ENCODE measurements around the gene TRERF1. TPM values are rescaled to one million over a fixed set of nuclear protein-coding genes. Genes with fewer than 3 reads are reported as not detected.

Gene TRERF1
- total RNA-seq, 4 donors from 2014 or later = 2.5 to 8.0 (median 3.4) TPM

DNA sequence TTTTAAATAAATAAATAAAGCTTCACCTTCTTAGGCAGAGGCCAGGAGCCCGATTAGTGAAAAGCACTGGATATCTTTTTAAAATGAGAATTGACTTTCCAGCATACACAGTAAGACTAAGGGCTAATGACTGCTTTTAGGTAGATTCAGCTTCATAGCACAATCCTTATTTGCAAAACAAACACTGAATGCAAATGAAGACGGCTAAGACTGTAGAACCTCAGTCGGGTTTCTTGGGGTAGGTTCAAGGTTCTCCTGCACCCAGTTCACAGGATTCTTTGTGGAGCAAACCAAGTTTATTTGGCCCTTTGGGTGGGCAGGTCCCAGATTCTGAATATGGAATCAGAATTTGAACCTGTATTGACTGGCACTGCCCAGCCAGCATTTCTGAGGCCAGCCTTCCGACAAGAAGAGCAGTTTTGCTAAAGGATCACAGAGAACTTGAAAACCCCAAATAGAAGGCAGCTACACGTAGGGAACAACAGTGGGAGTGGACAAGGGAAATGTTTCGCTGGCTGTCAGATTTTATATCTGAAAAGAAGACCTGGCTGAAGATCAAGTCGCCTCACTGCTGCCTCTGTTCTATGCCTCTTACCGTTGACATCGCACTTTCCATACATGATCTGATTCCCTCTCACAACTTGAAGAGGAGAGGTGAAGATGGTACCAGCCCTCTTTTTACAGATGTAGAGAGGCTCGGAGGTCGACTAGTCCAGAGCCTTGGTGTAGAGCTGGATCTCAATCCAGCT, 8.2 kb downstream of the TRERF1 start:
- 58 to 76% methylated on average over 9 to 11 of the region's 11 CpGs for WGBS, 2 donors (ENCODE audit: low coverage in 1 of 2)
- in situ Hi-C loops (cut with MboI; ENCODE audit: low pct_ligation_motif_present in 1 of 4, low pct_unique_long_range_greater_than_20kb in 1 of 4, low sequenced_read_pairs in 3 of 4) = no loop called here
- Histone ChIP-seq H3K36me3 (no peaks in the 10 kb centered on the region), H3K4me1 (peaks cover 17 to 53% (median 27%) of the 10 kb centered on the region in 4 donors), H3K4me3 (no peak overlapping the region), H3K9me3 (no peaks in the 10 kb centered on the region), H3K27ac (peak overlapping the region; percentile 71 to 80 (median 78)), H3K27me3 (no peaks in the 10 kb centered on the region)
- intact Hi-C loops (cut with DNase I; ENCODE audit: low total_unique reads) = no loop called here
- no peak for DNase-seq
- TF ChIP-seq POLR2AphosphoS5 (IDR thresholded peaks at IDR 0.05) (no peak), EP300 (IDR thresholded peaks at IDR 0.05; ENCODE audit: low read depth) (no peak), POLR2A (IDR thresholded peaks at IDR 0.05) (no peak)
- TF ChIP-seq, protein P1, sequence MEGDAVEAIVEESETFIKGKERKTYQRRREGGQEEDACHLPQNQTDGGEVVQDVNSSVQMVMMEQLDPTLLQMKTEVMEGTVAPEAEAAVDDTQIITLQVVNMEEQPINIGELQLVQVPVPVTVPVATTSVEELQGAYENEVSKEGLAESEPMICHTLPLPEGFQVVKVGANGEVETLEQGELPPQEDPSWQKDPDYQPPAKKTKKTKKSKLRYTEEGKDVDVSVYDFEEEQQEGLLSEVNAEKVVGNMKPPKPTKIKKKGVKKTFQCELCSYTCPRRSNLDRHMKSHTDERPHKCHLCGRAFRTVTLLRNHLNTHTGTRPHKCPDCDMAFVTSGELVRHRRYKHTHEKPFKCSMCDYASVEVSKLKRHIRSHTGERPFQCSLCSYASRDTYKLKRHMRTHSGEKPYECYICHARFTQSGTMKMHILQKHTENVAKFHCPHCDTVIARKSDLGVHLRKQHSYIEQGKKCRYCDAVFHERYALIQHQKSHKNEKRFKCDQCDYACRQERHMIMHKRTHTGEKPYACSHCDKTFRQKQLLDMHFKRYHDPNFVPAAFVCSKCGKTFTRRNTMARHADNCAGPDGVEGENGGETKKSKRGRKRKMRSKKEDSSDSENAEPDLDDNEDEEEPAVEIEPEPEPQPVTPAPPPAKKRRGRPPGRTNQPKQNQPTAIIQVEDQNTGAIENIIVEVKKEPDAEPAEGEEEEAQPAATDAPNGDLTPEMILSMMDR (IDR thresholded peaks at IDR 0.05) = no peak

DNA sequence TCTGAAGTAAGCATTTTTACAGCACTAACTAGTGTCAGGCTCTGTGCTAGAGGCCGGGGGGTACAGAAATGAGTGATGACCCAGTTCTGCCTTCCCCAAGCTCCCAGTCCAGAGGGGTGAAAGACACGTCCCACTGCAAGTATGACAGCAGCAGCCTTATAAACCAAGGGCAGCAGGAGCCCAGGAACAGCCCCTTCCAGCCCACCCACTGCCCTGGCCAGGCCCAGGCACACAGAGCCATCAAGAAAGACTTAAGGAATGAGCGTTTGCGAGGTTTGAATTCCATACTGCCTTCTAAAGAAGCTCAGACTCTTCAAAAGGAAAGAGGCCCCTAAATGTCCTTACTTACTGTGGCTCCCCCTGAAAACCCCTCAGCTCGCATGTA, 10.0 kb downstream of the TRERF1 start:
- TF ChIP-seq EP300 (IDR thresholded peaks at IDR 0.05; ENCODE audit: low read depth) = no peak
- H3K9me3 ChIP-seq = no peaks in the 10 kb centered on the region
- no peaks in the 10 kb centered on the region for H3K36me3 ChIP-seq
- intact Hi-C loops (cut with DNase I; ENCODE audit: low total_unique reads) = no loop called here
- in situ Hi-C loops (cut with MboI; ENCODE audit: low pct_ligation_motif_present in 1 of 4, low pct_unique_long_range_greater_than_20kb in 1 of 4, low sequenced_read_pairs in 3 of 4) = no loop called here
- peaks cover 17 to 47% (median 27%) of the 10 kb centered on the region in 4 donors for H3K4me1 ChIP-seq
- H3K27ac ChIP-seq = peak overlapping the region; percentile 71 to 80 (median 78)
- 73 to 80% methylated on average over 2 to 5 of the region's 5 CpGs for WGBS, 2 donors (ENCODE audit: low coverage in 1 of 2)
- H3K27me3 ChIP-seq = no peaks in the 10 kb centered on the region
- DNase-seq = no peak
- no peak overlapping the region for H3K4me3 ChIP-seq

DNA sequence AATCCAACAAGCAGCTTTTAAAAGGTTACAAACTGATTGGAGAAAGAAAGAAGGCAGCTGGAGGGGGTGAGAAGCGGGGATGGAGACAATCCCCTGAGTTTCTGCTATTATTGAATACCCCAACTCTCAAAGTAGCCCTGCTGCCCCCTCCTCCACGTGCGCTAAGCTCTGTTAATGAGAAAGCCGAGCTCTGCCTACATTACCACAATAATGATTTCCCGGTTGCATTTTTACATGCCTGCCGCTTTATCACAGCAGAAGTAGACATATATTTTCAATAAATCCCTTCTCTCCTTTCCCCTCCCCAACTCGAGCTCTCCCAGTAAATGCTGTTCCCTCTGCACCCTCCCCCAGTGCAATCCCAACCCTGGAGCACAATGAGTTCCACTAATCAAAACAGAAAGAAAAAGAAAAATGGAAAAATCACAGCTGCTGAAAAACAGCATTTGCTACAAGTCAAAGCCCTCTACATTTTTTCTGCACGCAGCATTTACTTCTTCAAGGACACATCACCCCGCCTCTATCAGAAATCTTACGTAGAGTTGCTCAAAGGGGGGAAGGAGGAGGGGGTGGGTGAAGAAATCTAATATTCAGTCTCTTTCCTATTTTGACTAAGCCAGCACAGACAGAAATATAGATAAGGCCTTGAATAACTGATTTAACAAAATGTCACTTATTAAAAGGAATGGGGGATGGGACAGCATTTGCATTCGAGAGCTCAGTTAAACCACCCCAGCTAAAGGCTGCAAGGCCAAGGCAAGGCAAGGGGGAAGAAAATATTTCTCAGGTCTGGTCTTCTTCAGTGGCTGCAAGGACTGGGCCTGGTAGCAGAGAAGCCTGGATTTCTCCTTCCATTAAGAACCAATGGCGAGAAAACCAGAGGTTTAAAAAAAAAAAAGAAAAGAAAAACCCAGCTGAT, 10.7 kb downstream of the TRERF1 start:
- intact Hi-C loops (cut with DNase I; ENCODE audit: low total_unique reads) (no loop called here), in situ Hi-C loops (cut with MboI; ENCODE audit: low pct_ligation_motif_present in 1 of 4, low pct_unique_long_range_greater_than_20kb in 1 of 4, low sequenced_read_pairs in 3 of 4) (no loop called here)
- Histone ChIP-seq H3K36me3 (no peaks in the 10 kb centered on the region), H3K4me1 (peaks cover 17 to 47% (median 27%) of the 10 kb centered on the region in 4 donors), H3K27me3 (no peaks in the 10 kb centered on the region), H3K27ac (peak overlapping the region; percentile 71 to 80 (median 78)), H3K9me3 (no peaks in the 10 kb centered on the region), H3K4me3 (peak overlapping the region in 1 of 4 donors; percentile 20)
- peak in 1 of 3 donors; percentile 8 for TF ChIP-seq POLR2AphosphoS5 (IDR thresholded peaks at IDR 0.05)
- TF ChIP-seq EP300 (IDR thresholded peaks at IDR 0.05; ENCODE audit: low read depth) = no peak
- WGBS, 2 donors (ENCODE audit: low coverage in 1 of 2) = 62 to 68% methylated on average over 8 to 12 of the region's 12 CpGs
- DNase-seq = no peak

DNA sequence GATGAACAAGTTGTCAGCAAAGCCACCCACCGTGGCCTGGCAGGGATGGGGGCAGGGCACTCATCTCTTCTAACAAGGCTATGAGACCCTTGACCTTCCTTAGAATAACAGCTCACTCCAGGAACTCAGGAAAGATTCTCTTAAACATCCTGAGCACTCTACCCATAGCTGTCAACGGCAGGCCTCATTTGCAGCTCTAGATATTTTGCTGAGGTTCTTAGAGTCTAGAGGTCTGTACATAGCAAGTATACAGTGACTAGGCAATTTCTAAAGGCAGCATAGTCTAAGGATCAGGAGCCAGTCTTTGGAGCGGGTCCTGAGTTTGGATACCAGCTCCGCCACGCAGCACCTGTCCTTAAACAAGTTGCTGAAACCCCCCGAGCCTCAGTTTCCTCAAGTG, 11.7 kb downstream of the TRERF1 start:
- TF ChIP-seq, protein P1 (IDR thresholded peaks at IDR 0.05) = no peak
- TF ChIP-seq EP300 (IDR thresholded peaks at IDR 0.05; ENCODE audit: low read depth) (no peak), POLR2A (IDR thresholded peaks at IDR 0.05) (no peak), POLR2AphosphoS5 (IDR thresholded peaks at IDR 0.05) (no peak)
- H3K9me3 ChIP-seq = no peaks in the 10 kb centered on the region
- H3K27me3 ChIP-seq = no peaks in the 10 kb centered on the region
- no peak for DNase-seq
- no peaks in the 10 kb centered on the region for H3K36me3 ChIP-seq
- intact Hi-C loops (cut with DNase I; ENCODE audit: low total_unique reads) = no loop called here
- H3K4me3 ChIP-seq = no peak overlapping the region
- WGBS, 2 donors (ENCODE audit: low coverage in 1 of 2) = 76% methylated on average over 6 of the region's 6 CpGs; no CpG with 5 or more reads in 1 of the 2 donors
- in situ Hi-C loops (cut with MboI; ENCODE audit: low pct_ligation_motif_present in 1 of 4, low pct_unique_long_range_greater_than_20kb in 1 of 4, low sequenced_read_pairs in 3 of 4) = no loop called here
- peak overlapping the region; percentile 71 to 80 (median 78) for H3K27ac ChIP-seq
- peaks cover 17 to 47% (median 27%) of the 10 kb centered on the region in 4 donors for H3K4me1 ChIP-seq

DNA sequence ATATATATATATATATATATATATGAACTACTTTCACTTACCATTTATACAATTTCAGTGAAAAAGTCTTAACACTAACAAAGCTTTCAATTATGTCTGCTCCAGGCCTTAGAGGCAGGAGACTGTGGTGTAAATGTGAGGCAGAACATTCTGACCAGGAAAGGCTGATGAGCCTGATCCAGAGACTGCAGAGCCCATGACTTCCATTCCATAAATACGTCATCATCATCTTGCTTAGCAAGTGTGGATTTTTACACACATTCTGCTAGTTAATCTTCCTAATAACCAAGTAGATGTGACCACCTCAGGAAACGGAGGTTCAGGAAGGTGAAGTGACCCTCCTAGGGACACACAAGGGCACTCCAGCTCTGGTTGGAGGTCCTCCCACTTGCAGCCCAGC, 14.9 kb downstream of the TRERF1 start:
- intact Hi-C loops (cut with DNase I; ENCODE audit: low total_unique reads) (loop anchor here (2.0 kb wide), 1 partner anchor 30 kb away; no protein-coding TSS in a partner anchor), in situ Hi-C loops (cut with MboI; ENCODE audit: low pct_ligation_motif_present in 1 of 4, low pct_unique_long_range_greater_than_20kb in 1 of 4, low sequenced_read_pairs in 3 of 4) (no loop called here)
- no peak for TF ChIP-seq POLR2A (IDR thresholded peaks at IDR 0.05)
- no peak for TF ChIP-seq EP300 (IDR thresholded peaks at IDR 0.05; ENCODE audit: low read depth)
- TF ChIP-seq POLR2AphosphoS5 (IDR thresholded peaks at IDR 0.05) = no peak
- 77 to 88% methylated on average over 2 of the region's 2 CpGs for WGBS, 2 donors (ENCODE audit: low coverage in 1 of 2)
- no peak for DNase-seq
- Histone ChIP-seq H3K9me3 (peaks cover 10 to 15% of the 10 kb centered on the region in 2 donors), H3K27me3 (no peaks in the 10 kb centered on the region), H3K4me1 (peaks cover 9 to 29% (median 19%) of the 10 kb centered on the region in 4 donors), H3K36me3 (no peaks in the 10 kb centered on the region), H3K4me3 (no peak overlapping the region), H3K27ac (no peak overlapping the region)

Data from transverse colon (tissue), 4 donors.